Psoas muscle (tissue), 8 donors: ENCODE results near the gene NSF. TPM values are rescaled to one million over a fixed set of nuclear protein-coding genes. Genes with fewer than 3 reads are reported as not detected.
"Not testable (repeated sequence)": the region's sequence is repeated elsewhere in the genome, so short reads cannot be mapped to it uniquely, and the experiment has no call there.

ENCODE experiments used
- ATAC-seq, 4 donors: fragments of 200-7000 bp; cut with Tn5 transposase; one replicate each; pipeline ENCODE4 v1.9.1; 2020; ENCODE audit warnings: moderate library complexity in 3 of 4, mild to moderate bottlenecking in 2 of 4
- DNase-seq, 2 donors: peaks; one replicate each; pipeline ENCODE4 v3.0.0-alpha.2; 2020
- H3K27ac ChIP-seq: fragments of 200-600 bp; one replicate; pipeline ENCODE4 v1.8.0; 2022
- H3K27me3 ChIP-seq, 3 donors: fragments of 200-600 bp in 1 of 3; one replicate each; pipeline versions ENCODE4 v1.6.1 to v1.8.0; 2013 to 2022; ENCODE audit warnings: low read length in 2 of 3, mild to moderate bottlenecking in 2 of 3, moderate library complexity in 1 of 3; ENCODE audit not compliant: insufficient read depth in 3 of 3
- H3K36me3 ChIP-seq, 2 donors: fragments of 200-600 bp in 1 of 2; one replicate each; pipeline versions ENCODE4 v1.6.1 to v1.8.0; 2013 to 2022; ENCODE audit warnings: low read depth in 1 of 2, mild to moderate bottlenecking in 1 of 2, moderate library complexity in 1 of 2; ENCODE audit not compliant: insufficient read depth in 1 of 2
- H3K4me1 ChIP-seq: fragments of 200-600 bp; one replicate; pipeline ENCODE4 v1.8.0; 2022
- H3K4me3 ChIP-seq: fragments of 200-600 bp; one replicate; pipeline ENCODE4 v1.8.0; 2022; ENCODE audit warnings: mild to moderate bottlenecking
- H3K9me3 ChIP-seq: fragments of 200-600 bp; one replicate; pipeline ENCODE4 v1.8.0; 2022
- WGBS, 3 donors: extraction: QIAGEN DNeasy Blood & Tissue Kit; methylation state at CpG; one replicate each; pipeline versions ENCODE4 v1.1.6 to v1.1.7; 2013; 5-methylcytosine and 5-hydroxymethylcytosine counted together
- intact Hi-C, 2 donors: fragments of 100-400 bp; cut with DNase I; formaldehyde crosslinking; loops; one replicate each; pipeline versions ENCODE4 v1.11.0 to v1.14.2; 2022
- polyA plus RNA-seq, 3 donors: library from polyadenylated mRNA; stranded (reverse); fragments of 200-250 nt; gene quantifications; one replicate each; pipeline ENCODE4 v1.2.3, GENCODE V29; 2013
- total RNA-seq, 4 donors: library from RNA; stranded (reverse); fragmentation: NEBNext Ultra II Directional in 2 of 4; extraction: Animal tissue kit (Norgen Biotek cat#: 25700) in 2 of 4; gene quantifications; one replicate each; pipeline versions ENCODE4 v1.2.1 to v1.2.4, GENCODE V29; 2021 to 2023
- TF ChIP-seq, protein P1 (sequence below): fragments of 200-600 bp; IDR thresholded peaks from one replicate; pipeline ENCODE4 v1.8.0; 2022; ENCODE audit warnings: antibody characterized with exemption
- donor health status: healthy with polysubstance abuse.
- donor health status: DM: no; HTN: no; CAD: no; lungs with moderate emphysema.
- donor health status: Bipolar disorder and iron deficiency.
- donor health status: healthy.
- donor health status: DM: yes; HTN: yes; CAD: no.
- donor health status: DM: no; HTN: no; CAD: no.
- donor health status: DM: no; HTN: no; CAD: no.
- donor health status: DM: yes; HTN: yes; CAD: no.

The NSF gene
- total and polyA plus RNA-seq, 7 donors, result 19.3 to 103 (median 40.2) TPM

DNA sequence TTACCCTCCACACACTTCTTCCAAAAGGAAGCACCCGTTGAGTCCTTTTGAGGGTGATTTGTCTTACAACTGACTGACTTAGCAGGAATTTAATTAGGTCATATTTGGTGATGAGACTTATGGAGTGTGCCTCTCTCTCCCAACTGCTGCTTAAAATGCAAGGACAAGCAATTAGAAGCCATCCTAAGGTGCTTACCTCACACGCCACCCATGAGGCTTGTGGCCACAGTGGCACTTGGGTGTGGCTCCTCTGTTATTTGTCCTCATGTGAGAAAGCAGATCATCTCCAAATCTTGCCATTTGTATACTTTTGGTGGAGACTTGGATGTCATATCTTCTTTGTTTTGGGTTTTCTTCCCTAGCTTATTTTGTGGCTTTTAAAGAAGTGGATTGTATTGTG is 166.4 kb downstream of the NSF start:
- ATAC-seq (no peak), DNase-seq (no peak)
- no peak overlapping the region for H3K27ac ChIP-seq
- whole genome bisulfite sequencing, 3 donors, result 84 to 89% (median 84%) methylated on average over 2 of the region's 2 CpGs
- H3K36me3 ChIP-seq, result peaks cover 14 to 62% of the 10 kb centered on the region in 2 donors
- intact Hi-C loops, result no loop called here
- H3K27me3 ChIP-seq, result no peaks in the 10 kb centered on the region
- TF ChIP-seq, protein P1, sequence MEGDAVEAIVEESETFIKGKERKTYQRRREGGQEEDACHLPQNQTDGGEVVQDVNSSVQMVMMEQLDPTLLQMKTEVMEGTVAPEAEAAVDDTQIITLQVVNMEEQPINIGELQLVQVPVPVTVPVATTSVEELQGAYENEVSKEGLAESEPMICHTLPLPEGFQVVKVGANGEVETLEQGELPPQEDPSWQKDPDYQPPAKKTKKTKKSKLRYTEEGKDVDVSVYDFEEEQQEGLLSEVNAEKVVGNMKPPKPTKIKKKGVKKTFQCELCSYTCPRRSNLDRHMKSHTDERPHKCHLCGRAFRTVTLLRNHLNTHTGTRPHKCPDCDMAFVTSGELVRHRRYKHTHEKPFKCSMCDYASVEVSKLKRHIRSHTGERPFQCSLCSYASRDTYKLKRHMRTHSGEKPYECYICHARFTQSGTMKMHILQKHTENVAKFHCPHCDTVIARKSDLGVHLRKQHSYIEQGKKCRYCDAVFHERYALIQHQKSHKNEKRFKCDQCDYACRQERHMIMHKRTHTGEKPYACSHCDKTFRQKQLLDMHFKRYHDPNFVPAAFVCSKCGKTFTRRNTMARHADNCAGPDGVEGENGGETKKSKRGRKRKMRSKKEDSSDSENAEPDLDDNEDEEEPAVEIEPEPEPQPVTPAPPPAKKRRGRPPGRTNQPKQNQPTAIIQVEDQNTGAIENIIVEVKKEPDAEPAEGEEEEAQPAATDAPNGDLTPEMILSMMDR, result no peak
- no peaks in the 10 kb centered on the region for H3K9me3 ChIP-seq
- H3K4me1 ChIP-seq, result no peaks in the 10 kb centered on the region
- no peak overlapping the region for H3K4me3 ChIP-seq

DNA sequence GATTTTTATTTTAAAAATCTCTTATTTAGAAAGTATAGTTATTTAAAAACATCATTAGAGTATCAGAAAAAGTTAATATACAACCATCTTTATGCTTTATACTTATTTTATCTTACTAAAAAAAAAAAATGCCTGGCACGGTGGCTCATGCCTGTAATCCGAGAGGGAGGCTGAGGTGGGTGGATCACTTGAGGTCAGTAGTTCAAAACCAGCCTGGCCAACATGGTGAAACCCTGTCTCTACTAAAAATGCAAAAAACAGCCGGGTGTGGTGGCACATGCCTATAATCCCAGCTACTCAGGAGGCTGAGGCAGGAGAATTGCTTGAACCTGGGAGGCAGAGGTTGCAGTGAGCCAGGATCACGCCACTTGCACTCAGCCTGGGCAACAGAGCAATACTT is 167.1 kb downstream of the NSF start:
- ATAC-seq, intact Hi-C loops, H3K9me3 ChIP-seq, H3K4me1 ChIP-seq, H3K27ac ChIP-seq, H3K4me3 ChIP-seq, DNase-seq, H3K27me3 ChIP-seq: not testable (repeated sequence)
- H3K36me3 ChIP-seq, result peaks cover 14 to 55% of the 10 kb centered on the region in 2 donors
- WGBS, 3 donors, result 62 to 72% (median 63%) methylated on average over 4 of the region's 4 CpGs

DNA sequence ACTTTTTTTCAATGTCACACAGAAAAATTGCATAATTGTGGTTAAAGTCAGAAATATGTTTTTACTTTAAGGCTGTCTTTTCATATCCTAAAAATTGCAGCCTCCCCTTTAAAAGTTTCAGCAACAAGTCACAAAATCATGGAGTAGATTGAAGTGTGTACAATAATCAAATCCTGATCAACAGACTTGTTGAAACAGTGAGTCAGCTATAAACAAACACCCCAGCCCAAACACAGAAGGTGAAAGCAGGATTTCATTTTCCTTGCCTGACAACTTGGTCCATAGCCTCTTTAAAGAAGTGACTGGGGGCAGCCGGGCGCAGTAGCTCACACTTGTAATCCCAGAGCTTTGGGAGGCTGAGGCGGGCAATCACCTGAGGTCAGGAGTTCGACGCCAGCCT is 168.1 kb downstream of the NSF start:
- peaks cover 14 to 45% of the 10 kb centered on the region in 2 donors for H3K36me3 ChIP-seq
- WGBS, 3 donors, result 94 to 97% (median 95%) methylated on average over 5 of the region's 5 CpGs

DNA sequence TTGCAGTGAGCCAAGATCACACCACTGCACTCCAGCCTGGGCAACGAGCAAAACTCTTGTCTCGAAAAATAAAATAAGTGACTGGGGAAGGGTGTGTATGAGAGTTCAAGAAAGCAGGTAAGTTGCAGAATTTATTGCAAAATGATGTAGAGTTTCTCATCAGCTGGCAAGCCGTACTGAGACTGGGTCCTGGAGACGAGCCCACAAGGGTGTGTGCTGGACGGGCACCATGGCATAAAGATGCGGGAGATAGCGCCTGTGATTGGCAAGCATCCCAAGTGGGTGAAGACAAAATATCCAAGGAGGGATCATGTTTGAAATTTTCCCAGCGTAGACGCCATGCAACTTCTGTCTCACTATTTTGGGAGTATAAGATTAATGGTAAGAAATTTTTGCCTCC is 168.7 kb downstream of the NSF start:
- WGBS, 3 donors, result 74 to 88% (median 75%) methylated on average over 9 of the region's 9 CpGs
- TF ChIP-seq, protein P1, result no peak
- H3K9me3 ChIP-seq, result no peaks in the 10 kb centered on the region
- ATAC-seq (peak in 1 of 4 donors; percentile 28), DNase-seq (no peak)
- H3K4me3 ChIP-seq, result no peak overlapping the region
- peaks cover 14 to 39% of the 10 kb centered on the region in 2 donors for H3K36me3 ChIP-seq
- no peak overlapping the region for H3K27ac ChIP-seq
- H3K4me1 ChIP-seq, result no peaks in the 10 kb centered on the region
- no peaks in the 10 kb centered on the region for H3K27me3 ChIP-seq
- intact Hi-C loops, result no loop called here

More for the DNA sequence above, 168.1 kb downstream of the NSF start:
- TF ChIP-seq, protein P1, result no peak
- ATAC-seq (no peak), DNase-seq (no peak)
- Histone ChIP-seq H3K9me3 (no peaks in the 10 kb centered on the region), H3K27ac (no peak overlapping the region), H3K4me1 (no peaks in the 10 kb centered on the region), H3K27me3 (no peaks in the 10 kb centered on the region), H3K4me3 (no peak overlapping the region)
- intact Hi-C loops, result no loop called here

DNA sequence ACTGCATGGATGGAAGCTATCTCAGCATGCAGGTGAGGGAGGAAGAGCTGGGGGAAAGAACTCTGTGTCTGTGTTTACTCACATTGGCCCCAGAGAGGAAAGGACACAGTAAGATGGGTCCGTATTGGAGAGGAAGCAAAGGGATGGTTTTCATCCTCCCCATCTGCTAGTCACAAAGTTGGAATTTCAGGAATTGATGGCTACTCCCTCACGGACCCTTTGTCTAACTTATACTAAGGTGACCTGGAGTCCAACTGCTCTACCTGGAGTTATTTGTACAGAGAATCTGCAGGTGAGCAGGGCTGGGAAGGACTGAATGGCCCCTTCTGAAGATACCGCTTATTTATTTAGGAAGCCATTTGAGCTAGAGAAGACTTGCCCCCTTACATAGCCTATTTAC is 172.9 kb downstream of the NSF start:
- no peak overlapping the region for H3K27ac ChIP-seq
- H3K4me3 ChIP-seq, result no peak overlapping the region
- no peak for DNase-seq
- H3K4me1 ChIP-seq, result no peaks in the 10 kb centered on the region
- whole genome bisulfite sequencing, 3 donors, result 83 to 92% (median 86%) methylated on average over 3 of the region's 3 CpGs
- H3K36me3 ChIP-seq, result no peaks in the 10 kb centered on the region
- intact Hi-C loops, result no loop called here
- no peak for ATAC-seq
- peaks cover 0 to 5% (median 3%) of the 10 kb centered on the region in 3 donors for H3K27me3 ChIP-seq
- H3K9me3 ChIP-seq, result no peaks in the 10 kb centered on the region
- TF ChIP-seq, protein P1, result no peak
